GM12891 (cell line): ENCODE data around the gene TUBB6.

Experiments
- POLR2A ChIP-seq: IDR thresholded peaks from 2 replicates; pipeline ENCODE4 v1.6.1; 2011; ENCODE audit warnings: low read depth, low read length, control low read depth
- POLR2AphosphoS5 ChIP-seq: IDR thresholded peaks from 2 replicates; pipeline ENCODE4 v1.6.1; 2011; ENCODE audit warnings: low read depth, low read length, control low read depth
- TAF1 ChIP-seq: IDR thresholded peaks from 2 replicates; pipeline ENCODE4 v1.6.1; 2011; ENCODE audit warnings: low read depth, low read length, control low read depth

DNA sequence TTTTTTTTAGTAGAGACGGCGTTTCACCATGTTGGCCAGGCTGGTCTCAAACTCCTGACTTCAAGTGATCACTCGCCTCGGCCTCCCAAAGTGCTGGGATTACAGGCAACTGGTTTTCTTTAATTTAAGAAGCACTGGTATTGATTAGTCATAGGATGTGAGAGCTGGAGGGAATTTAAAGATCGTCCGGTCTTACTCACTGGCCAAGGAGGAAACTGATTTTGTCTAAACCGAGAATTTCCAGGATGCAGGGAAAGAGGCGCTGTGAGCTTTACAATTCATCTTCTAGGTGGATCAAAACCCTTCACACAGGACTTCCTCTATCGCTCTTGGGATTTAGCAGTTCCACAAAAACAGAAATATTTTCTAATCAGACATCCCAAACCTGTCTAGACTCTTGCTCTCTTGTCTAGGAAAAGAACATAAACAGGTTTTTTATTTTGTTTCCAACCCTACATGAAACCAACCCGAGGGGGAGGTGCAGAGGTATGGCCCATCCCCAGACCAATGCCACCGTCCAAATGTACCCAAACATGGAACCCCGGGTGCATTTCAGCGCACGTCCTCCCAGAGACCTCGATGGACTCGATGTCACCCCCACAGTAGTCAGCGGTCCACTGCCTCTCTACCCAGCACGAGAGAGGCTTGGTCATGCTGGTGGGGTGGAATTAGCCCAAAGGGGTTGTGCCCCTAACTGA lies 12.5 kb upstream of the TUBB6 start:
- TF ChIP-seq TAF1, result no peak
- TF ChIP-seq POLR2AphosphoS5, result no peak
- no peak for TF ChIP-seq POLR2A
